ENCODE results near the gene RGS7BP. TPM values are rescaled to one million over a fixed set of nuclear protein-coding genes. Genes with fewer than 3 reads are reported as not detected.

RGS7BP gene
- total RNA-seq, 1 experiment from 2014 or later = 0.33 TPM

GRCh38 chr5:64575561-64575960, 69.7 kb downstream of the RGS7BP start:
- Histone ChIP-seq H3K27me3 (ENCODE audit: insufficient read depth, low read length) (no peaks in the 10 kb centered on the region), H2BK5ac (ENCODE audit: insufficient read length, low read length) (no peak overlapping the region), H3K56ac (ENCODE audit: insufficient read length, low read depth, low read length) (no peak overlapping the region), H4K91ac (ENCODE audit: insufficient read length, low read depth, low read length) (no peak overlapping the region), H3K4me2 (ENCODE audit: insufficient read depth, insufficient read length, low read length) (no peak overlapping the region), H3T11ph (ENCODE audit: low read length) (no peak overlapping the region), H3K4ac (ENCODE audit: low read depth, low read length) (no peak overlapping the region), H4K8ac (replicated peaks; ENCODE audit: insufficient read length, low read depth, low read length) (no peak overlapping the region), H4K20me1 (ENCODE audit: control insufficient read depth, insufficient read depth, insufficient read length) (no peaks in the 10 kb centered on the region), H3K9ac (ENCODE audit: extremely low read depth, insufficient read length, low read length) (no peak overlapping the region), H2AK5ac (ENCODE audit: insufficient read length, low read length) (no peak overlapping the region), H3K79me1 (ENCODE audit: insufficient read depth, low read depth, low read length, poor library complexity, severe bottlenecking) (no peaks in the 10 kb centered on the region), H2BK12ac (ENCODE audit: insufficient read length, low read depth, low read length) (no peak overlapping the region), H4K5ac (ENCODE audit: insufficient read length, low read depth, low read length) (no peak overlapping the region), H3K4me1 (ENCODE audit: insufficient read depth, low read length) (no peaks in the 10 kb centered on the region), H3K9me3 (ENCODE audit: control insufficient read depth, low read depth, low read length) (no peaks in the 10 kb centered on the region), H3K23ac (ENCODE audit: insufficient read length, low read depth, low read length) (no peak overlapping the region), H2AFZ (ENCODE audit: low read length) (no peak overlapping the region), H3K18ac (ENCODE audit: insufficient read length, low read depth, low read length) (no peak overlapping the region), H3K23me2 (ENCODE audit: insufficient read length, low read depth, low read length, poor library complexity, severe bottlenecking) (no peaks in the 10 kb centered on the region), H2BK15ac (ENCODE audit: low read depth, low read length) (no peak overlapping the region), H3K14ac (ENCODE audit: insufficient read depth, low read length) (no peak overlapping the region), H3K27ac (ENCODE audit: insufficient read length, low read depth, low read length) (no peak overlapping the region), H2BK20ac (ENCODE audit: low read depth, low read length, poor library complexity, severe bottlenecking) (no peak overlapping the region), H2BK120ac (ENCODE audit: low read depth, low read length, poor library complexity, severe bottlenecking) (no peak overlapping the region), H3K79me2 (ENCODE audit: insufficient read depth, low read length) (no peaks in the 10 kb centered on the region)
- DNase-seq = no peak
- no peak overlapping the region for H3K4me3 Mint-ChIP-seq
- TF ChIP-seq, protein P1, sequence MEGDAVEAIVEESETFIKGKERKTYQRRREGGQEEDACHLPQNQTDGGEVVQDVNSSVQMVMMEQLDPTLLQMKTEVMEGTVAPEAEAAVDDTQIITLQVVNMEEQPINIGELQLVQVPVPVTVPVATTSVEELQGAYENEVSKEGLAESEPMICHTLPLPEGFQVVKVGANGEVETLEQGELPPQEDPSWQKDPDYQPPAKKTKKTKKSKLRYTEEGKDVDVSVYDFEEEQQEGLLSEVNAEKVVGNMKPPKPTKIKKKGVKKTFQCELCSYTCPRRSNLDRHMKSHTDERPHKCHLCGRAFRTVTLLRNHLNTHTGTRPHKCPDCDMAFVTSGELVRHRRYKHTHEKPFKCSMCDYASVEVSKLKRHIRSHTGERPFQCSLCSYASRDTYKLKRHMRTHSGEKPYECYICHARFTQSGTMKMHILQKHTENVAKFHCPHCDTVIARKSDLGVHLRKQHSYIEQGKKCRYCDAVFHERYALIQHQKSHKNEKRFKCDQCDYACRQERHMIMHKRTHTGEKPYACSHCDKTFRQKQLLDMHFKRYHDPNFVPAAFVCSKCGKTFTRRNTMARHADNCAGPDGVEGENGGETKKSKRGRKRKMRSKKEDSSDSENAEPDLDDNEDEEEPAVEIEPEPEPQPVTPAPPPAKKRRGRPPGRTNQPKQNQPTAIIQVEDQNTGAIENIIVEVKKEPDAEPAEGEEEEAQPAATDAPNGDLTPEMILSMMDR (conservative IDR thresholded peaks at IDR 0.05) = no peak
- H3K9me3 Mint-ChIP-seq = no peaks in the 10 kb centered on the region
- no peak overlapping the region for H3K27ac Mint-ChIP-seq
- H3K36me3 Mint-ChIP-seq (ENCODE audit: insufficient read depth in 1 of 3, low read depth in 3 of 3) = no peaks in the 10 kb centered on the region
- H3K27me3 Mint-ChIP-seq (ENCODE audit: low read depth) = no peaks in the 10 kb centered on the region; the same call in 1 of the 2 replicates
- H3K4me1 Mint-ChIP-seq = peaks cover 0 to 6% of the 10 kb centered on the region in 2 experiments; a peak in 2 of 4 replicates
- no CpG with 5 or more reads among the region's 5 CpGs for WGBS (ENCODE audit: extremely low coverage, insufficient read length, low lambda C conversion rate)

All from H9 (cell line).